PFSK-1 (cell line): Measurements from ENCODE around the gene OSBPL8.

Source experiments
- FOXP2 ChIP-seq: optimal IDR thresholded peaks from 2 replicates; pipeline ENCODE3; 2011; ENCODE audit warnings: borderline replicate concordance, control low read depth, inconsistent platforms; ENCODE audit not compliant: insufficient read depth; ENCODE audit errors: extremely low read length, extremely low read depth
- POLR2AphosphoS5 ChIP-seq: IDR thresholded peaks from 2 replicates; pipeline ENCODE4 v1.6.1; 2012; ENCODE audit warnings: low read depth, mild to moderate bottlenecking, control low read depth, low read length, moderate library complexity
- SIN3A ChIP-seq: IDR thresholded peaks from 2 replicates; pipeline ENCODE4 v1.6.1; 2012; ENCODE audit warnings: mild to moderate bottlenecking, low read length, moderate library complexity, borderline replicate concordance; ENCODE audit not compliant: insufficient read depth
- TAF1 ChIP-seq: IDR thresholded peaks from 2 replicates; pipeline ENCODE4 v1.6.1; 2012; ENCODE audit warnings: low read length, control low read depth, borderline replicate concordance; ENCODE audit not compliant: insufficient read depth
- TF ChIP-seq, protein P1 (sequence below), 2 experiments: IDR thresholded peaks; 2 replicates each; pipeline versions ENCODE4 v1.6.1 to v1.8.0; 2011 to 2012; ENCODE audit warnings: low read depth in 2 of 2, low read length in 2 of 2, control low read depth in 1 of 2, inconsistent platforms in 1 of 2, mild to moderate bottlenecking in 1 of 2, moderate library complexity in 1 of 2; ENCODE audit not compliant: insufficient read depth in 1 of 2

DNA sequence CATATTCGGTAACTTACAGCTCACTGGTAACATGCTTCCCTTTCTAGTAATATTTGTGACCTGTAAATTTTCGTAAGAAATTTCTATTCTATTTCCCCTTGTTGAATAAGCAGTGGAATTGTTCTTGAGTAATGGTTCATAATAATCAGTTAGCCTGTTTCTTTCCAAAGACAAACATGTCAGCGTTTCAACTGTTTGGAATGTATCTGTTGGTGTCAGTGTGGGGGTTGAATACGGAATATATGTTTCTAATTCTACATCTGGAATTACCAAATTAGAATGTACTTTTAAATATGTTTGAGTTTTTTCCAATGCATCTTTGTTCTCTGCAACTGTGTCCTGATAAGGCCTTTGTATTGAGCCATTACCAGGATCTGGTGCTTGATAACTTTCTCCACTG lies 213.3 kb downstream of the OSBPL8 start:
- TF ChIP-seq, protein P1, sequence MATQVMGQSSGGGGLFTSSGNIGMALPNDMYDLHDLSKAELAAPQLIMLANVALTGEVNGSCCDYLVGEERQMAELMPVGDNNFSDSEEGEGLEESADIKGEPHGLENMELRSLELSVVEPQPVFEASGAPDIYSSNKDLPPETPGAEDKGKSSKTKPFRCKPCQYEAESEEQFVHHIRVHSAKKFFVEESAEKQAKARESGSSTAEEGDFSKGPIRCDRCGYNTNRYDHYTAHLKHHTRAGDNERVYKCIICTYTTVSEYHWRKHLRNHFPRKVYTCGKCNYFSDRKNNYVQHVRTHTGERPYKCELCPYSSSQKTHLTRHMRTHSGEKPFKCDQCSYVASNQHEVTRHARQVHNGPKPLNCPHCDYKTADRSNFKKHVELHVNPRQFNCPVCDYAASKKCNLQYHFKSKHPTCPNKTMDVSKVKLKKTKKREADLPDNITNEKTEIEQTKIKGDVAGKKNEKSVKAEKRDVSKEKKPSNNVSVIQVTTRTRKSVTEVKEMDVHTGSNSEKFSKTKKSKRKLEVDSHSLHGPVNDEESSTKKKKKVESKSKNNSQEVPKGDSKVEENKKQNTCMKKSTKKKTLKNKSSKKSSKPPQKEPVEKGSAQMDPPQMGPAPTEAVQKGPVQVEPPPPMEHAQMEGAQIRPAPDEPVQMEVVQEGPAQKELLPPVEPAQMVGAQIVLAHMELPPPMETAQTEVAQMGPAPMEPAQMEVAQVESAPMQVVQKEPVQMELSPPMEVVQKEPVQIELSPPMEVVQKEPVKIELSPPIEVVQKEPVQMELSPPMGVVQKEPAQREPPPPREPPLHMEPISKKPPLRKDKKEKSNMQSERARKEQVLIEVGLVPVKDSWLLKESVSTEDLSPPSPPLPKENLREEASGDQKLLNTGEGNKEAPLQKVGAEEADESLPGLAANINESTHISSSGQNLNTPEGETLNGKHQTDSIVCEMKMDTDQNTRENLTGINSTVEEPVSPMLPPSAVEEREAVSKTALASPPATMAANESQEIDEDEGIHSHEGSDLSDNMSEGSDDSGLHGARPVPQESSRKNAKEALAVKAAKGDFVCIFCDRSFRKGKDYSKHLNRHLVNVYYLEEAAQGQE (IDR thresholded peaks at IDR 0.05; ENCODE audit: insufficient read depth in 1 of 2, low read depth in 2 of 2, low read length in 2 of 2) = no peak
- TF ChIP-seq POLR2AphosphoS5 = no peak
- TF ChIP-seq TAF1 = no peak
- no peak for TF ChIP-seq SIN3A
- no peak for TF ChIP-seq FOXP2
